GM12872 (cell line): ENCODE results near the gene AUTS2.

ENCODE experiments used
- TF ChIP-seq, protein P1 (sequence below): IDR thresholded peaks from 3 replicates; pipeline ENCODE4 v1.5.1; 2011; ENCODE audit warnings: low read depth, mild to moderate bottlenecking, low read length, moderate library complexity; ENCODE audit not compliant: insufficient read depth

The AUTS2 gene

DNA sequence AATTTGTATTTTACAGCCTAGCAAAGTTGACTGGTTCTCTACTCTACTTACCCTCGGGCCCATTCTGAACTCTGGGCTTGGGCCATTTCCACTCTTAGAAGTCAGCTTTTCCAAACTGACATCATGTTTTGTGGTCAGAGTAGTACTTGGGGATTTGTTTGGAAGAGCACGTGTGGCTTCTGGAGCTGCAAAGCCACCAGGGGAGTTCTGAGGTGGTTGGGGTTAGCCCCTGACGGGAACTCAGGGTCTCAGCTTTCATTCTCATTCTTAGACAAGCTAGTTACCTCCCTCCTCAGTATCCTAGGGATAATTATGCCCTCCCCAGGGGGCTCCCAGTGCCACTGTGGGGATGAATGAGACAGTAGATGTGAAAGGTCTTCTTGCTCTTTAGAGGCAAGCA lies 886.0 kb downstream of the AUTS2 start:
- TF ChIP-seq, protein P1, sequence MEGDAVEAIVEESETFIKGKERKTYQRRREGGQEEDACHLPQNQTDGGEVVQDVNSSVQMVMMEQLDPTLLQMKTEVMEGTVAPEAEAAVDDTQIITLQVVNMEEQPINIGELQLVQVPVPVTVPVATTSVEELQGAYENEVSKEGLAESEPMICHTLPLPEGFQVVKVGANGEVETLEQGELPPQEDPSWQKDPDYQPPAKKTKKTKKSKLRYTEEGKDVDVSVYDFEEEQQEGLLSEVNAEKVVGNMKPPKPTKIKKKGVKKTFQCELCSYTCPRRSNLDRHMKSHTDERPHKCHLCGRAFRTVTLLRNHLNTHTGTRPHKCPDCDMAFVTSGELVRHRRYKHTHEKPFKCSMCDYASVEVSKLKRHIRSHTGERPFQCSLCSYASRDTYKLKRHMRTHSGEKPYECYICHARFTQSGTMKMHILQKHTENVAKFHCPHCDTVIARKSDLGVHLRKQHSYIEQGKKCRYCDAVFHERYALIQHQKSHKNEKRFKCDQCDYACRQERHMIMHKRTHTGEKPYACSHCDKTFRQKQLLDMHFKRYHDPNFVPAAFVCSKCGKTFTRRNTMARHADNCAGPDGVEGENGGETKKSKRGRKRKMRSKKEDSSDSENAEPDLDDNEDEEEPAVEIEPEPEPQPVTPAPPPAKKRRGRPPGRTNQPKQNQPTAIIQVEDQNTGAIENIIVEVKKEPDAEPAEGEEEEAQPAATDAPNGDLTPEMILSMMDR: no peak

DNA sequence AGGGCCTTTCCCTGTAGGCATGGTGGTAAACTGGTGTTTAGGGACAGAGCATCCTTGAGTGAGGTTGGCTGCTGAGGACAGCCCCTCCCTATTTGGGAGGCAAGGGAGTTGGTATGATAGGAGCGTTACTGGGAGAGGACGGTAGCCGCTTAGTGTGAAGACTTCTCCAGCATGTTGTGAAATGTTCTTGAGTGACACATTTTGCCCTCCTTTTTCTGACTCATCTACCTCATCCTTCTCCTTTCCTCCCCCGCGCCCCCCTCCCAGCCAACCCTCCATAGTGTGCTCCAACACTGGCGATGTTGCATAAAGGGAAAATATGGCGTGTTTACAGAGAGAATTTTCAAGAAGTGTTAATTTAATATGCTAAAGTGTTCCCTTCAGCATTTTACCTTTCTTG lies 888.7 kb downstream of the AUTS2 start:
- TF ChIP-seq, protein P1: no peak

GRCh38 chr7:70487428-70487827 lies 889.2 kb downstream of the AUTS2 start:
- TF ChIP-seq, protein P1: no peak

GRCh38 chr7:70487886-70488285 lies 889.6 kb downstream of the AUTS2 start:
- TF ChIP-seq, protein P1: no peak

DNA sequence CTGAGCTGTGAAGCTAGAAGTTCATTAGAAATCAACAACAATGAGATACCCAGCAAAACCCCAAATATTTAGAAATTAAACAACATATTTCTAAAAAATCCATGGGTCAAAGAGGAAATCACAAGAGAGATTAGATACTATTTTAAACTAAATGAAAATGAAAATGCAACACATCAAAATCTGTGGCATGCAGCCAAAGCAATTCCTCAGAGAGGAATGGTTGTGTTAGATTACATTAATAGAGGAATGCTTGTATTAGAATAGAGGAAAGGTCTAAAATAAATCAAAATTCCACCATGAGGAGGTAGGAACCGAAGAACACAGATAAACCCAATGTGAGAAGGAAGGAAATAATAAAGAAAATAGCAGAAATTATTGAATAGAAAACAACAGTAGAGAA lies 891.5 kb downstream of the AUTS2 start:
- TF ChIP-seq, protein P1: no peak

DNA sequence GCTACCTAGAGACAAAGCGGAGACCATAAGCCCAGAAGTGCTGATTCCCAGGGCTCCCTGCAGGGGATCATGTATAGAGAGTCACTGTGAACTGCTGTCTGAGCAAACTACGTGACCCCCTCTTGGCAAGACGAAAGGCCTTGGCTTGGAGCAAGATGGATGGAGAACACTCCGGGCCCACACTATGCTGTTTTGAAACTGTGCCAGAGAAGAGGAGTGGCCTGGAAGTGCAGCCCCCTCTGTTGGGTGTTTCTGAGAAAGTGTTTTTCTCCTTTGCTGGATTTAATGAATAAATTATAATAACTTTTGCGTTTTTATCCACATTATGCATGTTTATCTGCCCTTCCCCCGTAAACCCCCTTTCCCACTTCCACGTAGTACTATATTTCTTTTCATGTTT lies 894.4 kb downstream of the AUTS2 start:
- TF ChIP-seq, protein P1: no peak

GRCh38 chr7:70494225-70495032 lies 896.2 kb downstream of the AUTS2 start:
- TF ChIP-seq, protein P1: no peak
